ENCODE results near the gene MCM8.

Gene MCM8

GRCh38 chr20:6040540-6040939 lies 90.1 kb downstream of the MCM8 start:
- in situ Hi-C loops (cut with MboI; ENCODE audit: low pct_unique_long_range_greater_than_20kb, low sequenced_read_pairs, unreplicated experiment): no loop called here
- TF ChIP-seq, protein P1, sequence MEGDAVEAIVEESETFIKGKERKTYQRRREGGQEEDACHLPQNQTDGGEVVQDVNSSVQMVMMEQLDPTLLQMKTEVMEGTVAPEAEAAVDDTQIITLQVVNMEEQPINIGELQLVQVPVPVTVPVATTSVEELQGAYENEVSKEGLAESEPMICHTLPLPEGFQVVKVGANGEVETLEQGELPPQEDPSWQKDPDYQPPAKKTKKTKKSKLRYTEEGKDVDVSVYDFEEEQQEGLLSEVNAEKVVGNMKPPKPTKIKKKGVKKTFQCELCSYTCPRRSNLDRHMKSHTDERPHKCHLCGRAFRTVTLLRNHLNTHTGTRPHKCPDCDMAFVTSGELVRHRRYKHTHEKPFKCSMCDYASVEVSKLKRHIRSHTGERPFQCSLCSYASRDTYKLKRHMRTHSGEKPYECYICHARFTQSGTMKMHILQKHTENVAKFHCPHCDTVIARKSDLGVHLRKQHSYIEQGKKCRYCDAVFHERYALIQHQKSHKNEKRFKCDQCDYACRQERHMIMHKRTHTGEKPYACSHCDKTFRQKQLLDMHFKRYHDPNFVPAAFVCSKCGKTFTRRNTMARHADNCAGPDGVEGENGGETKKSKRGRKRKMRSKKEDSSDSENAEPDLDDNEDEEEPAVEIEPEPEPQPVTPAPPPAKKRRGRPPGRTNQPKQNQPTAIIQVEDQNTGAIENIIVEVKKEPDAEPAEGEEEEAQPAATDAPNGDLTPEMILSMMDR (IDR thresholded peaks at IDR 0.05; ENCODE audit: extremely low read depth, insufficient read depth, missing control alignments): no peak
- no peak for DNase-seq (ENCODE audit: low spot score)

DNA sequence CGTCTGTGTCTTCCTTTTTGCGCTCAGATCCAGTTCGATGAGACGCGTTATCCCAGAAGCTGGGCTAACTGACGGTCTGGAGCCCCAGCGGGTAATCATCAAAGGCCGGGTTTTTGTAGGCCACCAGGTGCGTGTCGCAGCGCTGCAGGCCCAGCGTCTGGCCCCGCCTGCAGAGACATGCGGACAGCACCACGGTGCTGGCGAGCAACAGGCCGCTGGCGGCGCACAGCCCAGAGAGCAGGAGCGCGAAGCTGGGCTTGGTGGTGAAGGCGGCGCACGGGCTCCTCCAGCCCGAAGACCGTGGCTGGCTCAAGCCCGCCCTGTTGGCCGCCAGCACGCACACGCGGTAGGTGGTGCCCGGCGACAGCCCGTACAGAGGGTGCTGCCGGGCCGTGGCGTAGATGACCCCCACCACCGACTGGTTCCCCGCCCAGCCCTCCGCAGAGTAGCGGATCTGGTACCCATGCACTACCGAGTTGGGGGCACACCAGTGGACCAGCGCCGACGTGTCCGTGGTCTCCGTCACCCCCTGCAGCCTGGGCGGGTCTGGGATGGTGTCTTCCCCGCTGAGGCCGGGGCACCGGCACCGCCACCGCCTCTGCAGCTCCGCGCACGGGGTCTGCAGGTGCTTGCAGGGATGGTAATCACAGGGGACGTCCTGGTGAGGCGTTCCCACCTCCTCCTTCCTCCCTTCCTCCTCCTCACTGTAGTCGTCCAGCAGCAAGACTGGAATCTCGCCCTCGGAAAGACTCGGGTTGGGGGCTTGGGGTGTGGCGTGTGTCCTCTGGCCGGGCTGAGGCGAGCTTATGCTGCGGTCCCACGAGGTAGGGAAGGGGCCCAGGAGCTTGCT lies 90.7 kb downstream of the MCM8 start:
- DNase-seq (ENCODE audit: low spot score): no peak
- TF ChIP-seq, protein P1 (IDR thresholded peaks at IDR 0.05; ENCODE audit: extremely low read depth, insufficient read depth, missing control alignments): no peak
- in situ Hi-C loops (cut with MboI; ENCODE audit: low pct_unique_long_range_greater_than_20kb, low sequenced_read_pairs, unreplicated experiment): no loop called here

DNA sequence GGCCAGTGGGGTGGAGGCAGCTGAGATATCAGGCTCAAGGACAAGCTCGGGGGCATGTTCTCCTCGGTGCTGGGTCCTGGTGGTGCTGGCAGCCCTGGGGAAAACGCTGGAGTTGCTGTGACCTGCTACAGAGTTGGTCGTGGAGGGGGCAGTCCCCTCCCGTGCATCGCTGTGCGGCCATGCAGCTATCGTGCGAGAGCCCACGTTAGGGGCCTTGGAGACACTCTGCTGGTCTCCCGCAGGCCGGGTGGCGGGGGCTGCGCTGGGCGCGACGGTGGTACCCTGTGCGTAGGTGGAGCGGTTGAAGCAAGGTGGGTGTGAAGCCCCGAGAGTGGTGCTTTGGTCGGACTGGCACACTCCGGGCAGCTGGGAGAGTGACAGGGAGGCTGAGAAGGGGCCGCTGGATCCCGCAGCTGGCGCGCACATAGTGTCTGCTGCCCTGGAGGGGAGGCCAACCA lies 91.4 kb downstream of the MCM8 start:
- no peak for DNase-seq (ENCODE audit: low spot score)
- in situ Hi-C loops (cut with MboI; ENCODE audit: low pct_unique_long_range_greater_than_20kb, low sequenced_read_pairs, unreplicated experiment): no loop called here
- TF ChIP-seq, protein P1 (IDR thresholded peaks at IDR 0.05; ENCODE audit: extremely low read depth, insufficient read depth, missing control alignments): no peak

- TF ChIP-seq, protein P1 (IDR thresholded peaks at IDR 0.05; ENCODE audit: extremely low read depth, insufficient read depth, missing control alignments): no peak
- no peak for DNase-seq (ENCODE audit: low spot score)
- in situ Hi-C loops (cut with MboI; ENCODE audit: low pct_unique_long_range_greater_than_20kb, low sequenced_read_pairs, unreplicated experiment): no loop called here
These were observed 93.7 kb downstream of the MCM8 start for GRCh38 chr20:6044115-6044514.

- TF ChIP-seq, protein P1 (IDR thresholded peaks at IDR 0.05; ENCODE audit: extremely low read depth, insufficient read depth, missing control alignments): no peak
- in situ Hi-C loops (cut with MboI; ENCODE audit: low pct_unique_long_range_greater_than_20kb, low sequenced_read_pairs, unreplicated experiment): no loop called here
- DNase-seq (ENCODE audit: low spot score): no peak
These were observed 95.1 kb downstream of the MCM8 start for GRCh38 chr20:6045566-6045965.

DNA sequence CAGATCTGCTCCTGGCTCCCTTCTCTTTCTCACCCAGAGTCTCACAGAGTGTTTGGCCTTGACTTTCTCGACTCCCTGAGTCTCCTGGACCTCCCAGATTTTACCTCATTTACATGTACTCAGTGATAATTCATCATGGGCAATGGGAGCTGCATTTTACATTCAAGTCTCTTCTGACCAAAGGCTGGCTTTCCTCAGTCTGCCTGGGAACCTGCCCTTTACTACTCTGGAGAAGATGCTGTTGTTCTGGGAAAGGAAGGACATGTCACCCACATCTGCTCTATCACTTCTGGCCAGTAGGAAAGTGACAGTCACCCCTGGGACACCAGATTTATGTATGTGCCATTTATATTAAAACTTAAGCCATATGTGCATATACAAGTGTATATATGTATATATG lies 96.0 kb downstream of the MCM8 start:
- in situ Hi-C loops (cut with MboI; ENCODE audit: low pct_unique_long_range_greater_than_20kb, low sequenced_read_pairs, unreplicated experiment): no loop called here
- DNase-seq (ENCODE audit: low spot score): no peak
- TF ChIP-seq, protein P1 (IDR thresholded peaks at IDR 0.05; ENCODE audit: extremely low read depth, insufficient read depth, missing control alignments): no peak
